Measurements from ENCODE around the gene FCMR. TPM values are rescaled to one million over a fixed set of nuclear protein-coding genes. Genes with fewer than 3 reads are reported as not detected.

Gene FCMR
- total RNA-seq, 1 donor: 1.3 TPM

GRCh38 chr1:206909161-206909882, 12.4 kb downstream of the FCMR start:
- no peak for TF ChIP-seq CTCF (IDR thresholded peaks at IDR 0.05; ENCODE audit: insufficient read depth, low read depth, low read length)
- peak; percentile 49 for DNase-seq (ENCODE audit: low read depth)
- H3K4me3 ChIP-seq (ENCODE audit: low read depth, low read length): peak overlapping the region; percentile 59

DNA sequence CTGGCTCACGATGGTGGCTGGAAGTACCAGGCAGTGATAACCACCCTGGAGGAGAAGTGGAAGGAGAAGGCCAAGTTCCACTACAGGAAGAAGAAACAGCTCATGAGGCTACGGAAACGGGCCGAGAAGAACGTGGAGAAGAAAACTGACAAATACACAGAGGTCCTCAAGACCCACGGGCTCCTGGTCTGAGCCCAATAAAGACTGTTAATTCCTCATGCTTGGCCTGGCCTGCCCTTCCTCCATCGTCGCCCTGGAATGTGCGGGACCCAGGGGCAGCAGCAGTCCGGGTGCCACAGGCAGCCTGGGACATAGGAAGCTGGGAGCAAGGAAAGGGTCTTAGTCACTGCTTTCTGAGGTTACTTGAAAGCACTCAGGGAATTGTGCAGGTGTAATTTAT, 13.7 kb downstream of the FCMR start:
- no peak for TF ChIP-seq CTCF (IDR thresholded peaks at IDR 0.05; ENCODE audit: insufficient read depth, low read depth, low read length)
- H3K4me3 ChIP-seq (ENCODE audit: low read depth, low read length): no peak overlapping the region
- no peak for DNase-seq (ENCODE audit: low read depth)

DNA sequence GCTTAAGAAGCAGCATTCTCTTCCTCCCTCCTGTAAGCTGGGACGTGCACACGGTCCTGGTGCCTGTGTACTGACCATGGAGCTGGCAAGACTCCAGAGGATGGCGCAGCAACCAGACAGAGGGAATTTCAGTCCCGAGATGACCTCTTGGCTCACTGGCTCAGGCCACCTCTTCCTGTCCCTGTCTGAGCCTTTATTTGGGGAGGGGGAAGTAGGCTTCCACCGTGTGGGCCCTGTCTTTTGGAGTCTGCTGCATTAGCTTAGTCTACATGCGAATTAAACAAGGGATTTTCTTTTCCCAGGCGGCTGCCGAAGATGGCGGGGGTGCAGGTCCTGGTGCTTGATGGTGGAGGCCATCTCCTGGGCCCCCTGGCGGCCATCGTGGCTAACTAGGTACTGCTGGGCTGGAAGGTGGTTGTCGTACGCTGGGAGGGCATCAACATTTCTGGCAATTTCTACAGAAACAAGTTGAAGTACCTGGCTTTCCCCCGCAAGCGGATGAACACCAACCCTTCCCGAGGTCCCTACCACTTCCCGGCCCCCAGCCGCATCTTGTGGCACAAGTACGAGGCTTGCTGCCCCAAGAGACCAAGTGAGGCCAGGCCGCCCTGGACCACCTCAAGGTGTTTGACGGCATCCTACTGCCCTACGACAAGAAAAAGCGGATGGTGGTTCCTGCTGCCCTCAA, 14.3 kb downstream of the FCMR start:
- TF ChIP-seq CTCF (IDR thresholded peaks at IDR 0.05; ENCODE audit: insufficient read depth, low read depth, low read length): peak; percentile 28
- no peak for DNase-seq (ENCODE audit: low read depth)
- H3K4me3 ChIP-seq (ENCODE audit: low read depth, low read length): no peak overlapping the region

GRCh38 chr1:206905295-206906164, 16.2 kb downstream of the FCMR start:
- no peak overlapping the region for H3K4me3 ChIP-seq (ENCODE audit: low read depth, low read length)
- peak; percentile 81 for DNase-seq (ENCODE audit: low read depth)
- no peak for TF ChIP-seq CTCF (IDR thresholded peaks at IDR 0.05; ENCODE audit: insufficient read depth, low read depth, low read length)

DNA sequence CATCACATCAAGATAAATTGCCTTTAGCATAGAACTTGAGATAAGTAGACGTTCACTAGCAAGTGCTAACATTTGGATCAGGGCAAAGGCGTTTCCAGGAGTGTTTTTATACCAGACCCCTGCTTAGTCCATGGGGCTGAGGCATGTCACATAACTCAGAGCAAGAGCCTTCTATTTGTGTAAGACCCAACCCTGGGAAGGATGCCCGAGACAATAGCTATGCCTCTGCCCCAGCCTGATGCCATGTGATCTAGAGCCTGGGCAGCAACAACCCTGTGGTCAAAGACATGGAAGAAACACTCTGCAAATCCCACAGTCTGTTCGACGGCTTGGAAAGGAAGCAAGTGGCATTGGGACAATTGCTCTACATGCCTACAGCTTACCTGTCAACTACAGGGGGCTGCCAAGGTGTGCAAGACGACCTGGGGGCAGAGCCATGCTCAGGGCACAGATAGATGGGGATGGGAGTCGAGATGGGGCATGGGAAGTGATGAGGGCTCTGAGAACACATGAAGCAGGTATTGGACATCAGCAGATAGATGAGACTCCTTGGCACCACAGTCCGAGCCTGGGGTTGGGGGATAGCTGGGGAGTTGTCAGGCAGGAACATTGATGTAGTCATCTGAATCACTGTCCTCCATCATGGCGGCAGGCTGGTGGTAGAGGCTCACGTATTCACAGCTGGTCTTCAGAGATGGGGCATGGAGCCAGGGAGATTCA, 17.2 kb downstream of the FCMR start:
- no peak for TF ChIP-seq CTCF (IDR thresholded peaks at IDR 0.05; ENCODE audit: insufficient read depth, low read depth, low read length)
- no peak overlapping the region for H3K4me3 ChIP-seq (ENCODE audit: low read depth, low read length)
- DNase-seq (ENCODE audit: low read depth): no peak

DNA sequence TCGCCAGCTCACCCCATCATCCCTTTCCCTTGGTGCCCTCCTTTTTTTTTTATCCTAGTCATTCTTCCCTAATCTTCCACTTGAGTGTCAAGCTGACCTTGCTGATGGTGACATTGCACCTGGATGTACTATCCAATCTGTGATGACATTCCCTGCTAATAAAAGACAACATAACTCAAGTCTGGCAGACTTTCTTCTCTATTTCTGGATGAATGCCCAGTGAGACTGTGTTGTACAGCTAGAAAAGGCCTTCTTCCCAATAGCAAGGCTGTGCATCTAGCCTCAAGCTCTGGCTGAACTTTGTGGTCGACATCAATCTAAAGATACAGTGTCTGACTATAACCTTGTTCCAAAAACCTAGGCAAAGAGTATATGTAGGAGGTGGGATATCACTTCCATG, 18.1 kb downstream of the FCMR start:
- no peak overlapping the region for H3K4me3 ChIP-seq (ENCODE audit: low read depth, low read length)
- no peak for TF ChIP-seq CTCF (IDR thresholded peaks at IDR 0.05; ENCODE audit: insufficient read depth, low read depth, low read length)
- DNase-seq (ENCODE audit: low read depth): peak; percentile 20
